ENCODE data around the gene PMCH. TPM values are rescaled to one million over a fixed set of nuclear protein-coding genes. Genes with fewer than 3 reads are reported as not detected.
A peak's percentile ranks its signal among the peaks of the same experiment; 100 is the strongest.

The PMCH gene
- total and polyA plus RNA-seq, 2 of the 13 experiments (the other 11 are each of a cell fraction or from before 2014, with no cell fraction given), result not detected

GRCh38 chr12:102174761-102175160 is 22.9 kb downstream of the PMCH start (continued):
- TF ChIP-seq HMGA1 (CRISPR knock-in tag; conservative IDR thresholded peaks at IDR 0.05), result no peak

- in situ Hi-C loops (cut with HindIII; ENCODE audit: extremely low pct_ligation_motif_present, low pct_unique_long_range_greater_than_20kb), result no loop called here
- Histone ChIP-seq H2AFZ (ENCODE audit: low read length) (no peak overlapping the region), H3K9me3 (ENCODE audit: low read length) (no peaks in the 10 kb centered on the region), H4K20me1 (ENCODE audit: insufficient read depth, low read length) (no peaks in the 10 kb centered on the region), H3K27me3 (ENCODE audit: control insufficient read depth in 1 of 2, insufficient read depth in 2 of 2, low read length in 2 of 2) (no peaks in the 10 kb centered on the region), H3K4me3 (replicated peaks in 1 of 3; ENCODE audit: insufficient read depth in 1 of 3, low read depth in 2 of 3, low read length in 3 of 3) (no peak overlapping the region), H3K4me1 (ENCODE audit: insufficient read depth, low read length) (no peaks in the 10 kb centered on the region), H3K4me2 (ENCODE audit: low read depth, low read length) (no peak overlapping the region), H3K27ac (ENCODE audit: extremely low read length, insufficient read depth, low read length) (no peak overlapping the region), H3K79me2 (ENCODE audit: insufficient read depth, low read length) (no peaks in the 10 kb centered on the region), H3K36me3 (replicated peaks in 1 of 2; ENCODE audit: control insufficient read depth in 1 of 2, insufficient read depth in 2 of 2, low read length in 2 of 2) (no peaks in the 10 kb centered on the region; a peak in 1 of 5 replicates), H3K9ac (ENCODE audit: insufficient read depth, low read depth, low read length) (no peak overlapping the region)
- DNase-seq (ENCODE audit: low spot score) (no peak), FAIRE-seq (no peak), ATAC-seq (no peak)
- ChIA-PET CTCF (ENCODE audit: low intra/inter-chr PET ratio, low total read pairs) (no interaction called here), POLR2A (no interaction called here)
- 100% methylated on average over 2 of the region's 2 CpGs for WGBS (ENCODE audit: low lambda C conversion rate)
- BruUV-seq (replicated peaks), result no TSS peak
- TF ChIP-seq ZNF530 (CRISPR knock-in tag; IDR thresholded peaks at IDR 0.05; ENCODE audit: low read depth) (no peak), MAFK (conservative IDR thresholded peaks at IDR 0.05 in 1 of 2, IDR thresholded peaks at IDR 0.05 in 1 of 2; ENCODE audit: low read length in 2 of 2) (peak in 1 of 2 experiments; percentile 20; a peak in 1 of 4 replicates), CENPBD1 (CRISPR knock-in tag; IDR thresholded peaks at IDR 0.05; ENCODE audit: borderline replicate concordance, low read depth) (no peak)
- intact Hi-C loops (cut with micrococcal nuclease; ENCODE audit: unreplicated experiment), result no loop called here
Measured at GRCh38 chr12:102174117-102174516, 23.5 kb downstream of the PMCH start.

- Histone ChIP-seq H4K20me1 (ENCODE audit: insufficient read depth, low read length) (no peaks in the 10 kb centered on the region), H3K4me3 (replicated peaks in 1 of 3; ENCODE audit: insufficient read depth in 1 of 3, low read depth in 2 of 3, low read length in 3 of 3) (no peak overlapping the region), H3K9me3 (ENCODE audit: low read length) (no peaks in the 10 kb centered on the region), H3K4me2 (ENCODE audit: low read depth, low read length) (no peak overlapping the region), H3K36me3 (replicated peaks in 1 of 2; ENCODE audit: control insufficient read depth in 1 of 2, insufficient read depth in 2 of 2, low read length in 2 of 2) (no peaks in the 10 kb centered on the region; a peak in 1 of 5 replicates), H2AFZ (ENCODE audit: low read length) (no peak overlapping the region), H3K9ac (ENCODE audit: insufficient read depth, low read depth, low read length) (no peak overlapping the region), H3K4me1 (ENCODE audit: insufficient read depth, low read length) (no peaks in the 10 kb centered on the region), H3K79me2 (ENCODE audit: insufficient read depth, low read length) (no peaks in the 10 kb centered on the region), H3K27me3 (ENCODE audit: control insufficient read depth in 1 of 2, insufficient read depth in 2 of 2, low read length in 2 of 2) (no peaks in the 10 kb centered on the region), H3K27ac (ENCODE audit: extremely low read length, insufficient read depth, low read length) (no peak overlapping the region)
- POLR2A ChIA-PET, result no interaction called here
- CTCF ChIA-PET (ENCODE audit: low intra/inter-chr PET ratio, low total read pairs), result no interaction called here
- DNase-seq (ENCODE audit: low spot score) (no peak), FAIRE-seq (no peak), ATAC-seq (no peak)
- intact Hi-C loops (cut with micrococcal nuclease; ENCODE audit: unreplicated experiment), result no loop called here
- no TSS peak for BruUV-seq (replicated peaks)
- in situ Hi-C loops (cut with HindIII; ENCODE audit: extremely low pct_ligation_motif_present, low pct_unique_long_range_greater_than_20kb), result no loop called here
- no peak for TF ChIP-seq HDAC2 (CRISPR knock-in tag; IDR thresholded peaks at IDR 0.05)
- no peak for TF ChIP-seq ZNF646 (CRISPR knock-in tag; IDR thresholded peaks at IDR 0.05)
- no peak for TF ChIP-seq ZNF138 (CRISPR knock-in tag; IDR thresholded peaks at IDR 0.05; ENCODE audit: low read depth)
- TF ChIP-seq CSRNP1 (CRISPR knock-in tag; IDR thresholded peaks at IDR 0.05), result no peak
- TF ChIP-seq ZNF335 (CRISPR knock-in tag; IDR thresholded peaks at IDR 0.05), result no peak
Measured at GRCh38 chr12:102172436-102172835, 25.2 kb downstream of the PMCH start.
